G401 (cell line): ENCODE results near the gene MICAL3. TPM values are rescaled to one million over a fixed set of nuclear protein-coding genes. Genes with fewer than 3 reads are reported as not detected.
A peak's percentile ranks its signal among the peaks of the same experiment; 100 is the strongest.

Experiments
- DNase-seq: peaks from one replicate; pipeline ENCODE4 v3.0.0-alpha.2; 2015; ENCODE audit warnings: low spot score
- in situ Hi-C: cut with HindIII; loops from 2 replicates; pipeline ENCODE4 v1.10.0; 2016; ENCODE audit warnings: low sequenced_read_pairs, mixed read lengths
- total RNA-seq: library from RNA; depleted of rRNA; stranded (reverse); fragments of >200 nt; shearing (Covaris generic); gene quantifications from 2 replicates; pipeline ENCODE4 v1.2.3, GENCODE V29; 2014

The MICAL3 gene
- total RNA-seq, 1 experiment from 2014 or later: 5.3 TPM

GRCh38 chr22:17912945-17913721 lies 111.2 kb downstream of the MICAL3 start:
- in situ Hi-C loops: no loop called here
- peak; percentile 70 for DNase-seq

GRCh38 chr22:17911887-17912286 lies 112.5 kb downstream of the MICAL3 start:
- DNase-seq: no peak
- in situ Hi-C loops: no loop called here

GRCh38 chr22:17911312-17911705 lies 113.1 kb downstream of the MICAL3 start:
- in situ Hi-C loops: no loop called here
- no peak for DNase-seq

- in situ Hi-C loops: no loop called here
- peak; percentile 91 for DNase-seq
Measured at GRCh38 chr22:17910561-17911311, 113.6 kb downstream of the MICAL3 start.

- no peak for DNase-seq
- in situ Hi-C loops: no loop called here
Measured at GRCh38 chr22:17907748-17908051, 116.7 kb downstream of the MICAL3 start.

- in situ Hi-C loops: no loop called here
- no peak for DNase-seq
Measured at GRCh38 chr22:17906978-17907747, 117.2 kb downstream of the MICAL3 start.

- no peak for DNase-seq
- in situ Hi-C loops: no loop called here
Measured at GRCh38 chr22:17905445-17905844, 118.9 kb downstream of the MICAL3 start.

- in situ Hi-C loops: no loop called here
- DNase-seq: no peak
Measured at GRCh38 chr22:17903564-17904295, 120.6 kb downstream of the MICAL3 start.

GRCh38 chr22:17902960-17903359 lies 121.4 kb downstream of the MICAL3 start:
- in situ Hi-C loops: no loop called here
- no peak for DNase-seq

- in situ Hi-C loops: loop anchor here (25.0 kb wide), 1 partner anchor 114 kb away; the partner anchor contains the start of gene MICAL3
- DNase-seq: no peak
Measured at GRCh38 chr22:17898375-17898774, 126.0 kb downstream of the MICAL3 start.

- in situ Hi-C loops: loop anchor here (25.0 kb wide), 1 partner anchor 114 kb away; the partner anchor contains the start of gene MICAL3
- DNase-seq: no peak
Measured at GRCh38 chr22:17897858-17898257, 126.5 kb downstream of the MICAL3 start.

- DNase-seq: no peak
- in situ Hi-C loops: loop anchor here (25.0 kb wide), 1 partner anchor 115 kb away; the partner anchor contains the start of gene MICAL3
Measured at GRCh38 chr22:17897426-17897825, 126.9 kb downstream of the MICAL3 start.

GRCh38 chr22:17896586-17896985 lies 127.8 kb downstream of the MICAL3 start:
- peak; percentile 84 for DNase-seq
- in situ Hi-C loops: loop anchor here (25.0 kb wide), 1 partner anchor 116 kb away; the partner anchor contains the start of gene MICAL3

GRCh38 chr22:17893900-17894535 lies 130.3 kb downstream of the MICAL3 start:
- no peak for DNase-seq
- in situ Hi-C loops: loop anchor here (25.0 kb wide), 1 partner anchor 118 kb away; the partner anchor contains the start of gene MICAL3

- no peak for DNase-seq
- in situ Hi-C loops: loop anchor here (25.0 kb wide), 1 partner anchor 120 kb away; the partner anchor contains the start of gene MICAL3
Measured at GRCh38 chr22:17892376-17892775, 132.0 kb downstream of the MICAL3 start.

GRCh38 chr22:17891481-17892167 lies 132.7 kb downstream of the MICAL3 start:
- in situ Hi-C loops: loop anchor here (25.0 kb wide), 1 partner anchor 121 kb away; the partner anchor contains the start of gene MICAL3
- peak; percentile 74 for DNase-seq

GRCh38 chr22:17890892-17891291 lies 133.5 kb downstream of the MICAL3 start:
- in situ Hi-C loops: loop anchor here (25.0 kb wide), 1 partner anchor 121 kb away; the partner anchor contains the start of gene MICAL3
- peak; percentile 58 for DNase-seq
